Activated CD8-positive, alpha-beta T cell treated with anti-CD3 and anti-CD28 coated beads for 36 hours (primary cell): ENCODE measurements around the gene KCNG1. TPM values are rescaled to one million over a fixed set of nuclear protein-coding genes. Genes with fewer than 3 reads are reported as not detected.

ENCODE experiments used
- ATAC-seq: fragments of 200-7000 bp; cut with Tn5 transposase; one replicate; pipeline ENCODE4 v1.10.0; 2021; ENCODE audit warnings: mild to moderate bottlenecking, moderate library complexity
- CTCF ChIA-PET: fragments of 350-600 bp; sonication (Branson Sonifier 250); formaldehyde crosslinking; loops from one replicate; lab custom pipeline; 2021; ENCODE audit warnings: antibody characterized with exemption; lab: Charles Lee
- POLR2A ChIA-PET: fragments of 350-600 bp; sonication (Branson Sonifier 250); formaldehyde crosslinking; loops from one replicate; lab custom pipeline; 2021; ENCODE audit warnings: antibody characterized with exemption; lab: Charles Lee
- DNase-seq: peaks from one replicate; pipeline ENCODE4 v3.0.0-alpha.2; 2020
- H3K27ac Mint-ChIP-seq: one replicate; pipeline ENCODE4 v1.8.0; 2021; ENCODE audit warnings: mild to moderate bottlenecking, mixed read lengths
- H3K27me3 Mint-ChIP-seq: one replicate; pipeline ENCODE4 v1.8.0; 2021; ENCODE audit warnings: mixed read lengths
- H3K36me3 Mint-ChIP-seq: one replicate; pipeline ENCODE4 v1.8.0; 2021; ENCODE audit warnings: low read depth, mixed read lengths
- H3K4me1 Mint-ChIP-seq: one replicate; pipeline ENCODE4 v1.8.0; 2021; ENCODE audit warnings: low read depth, mixed read lengths
- H3K4me3 Mint-ChIP-seq: one replicate; pipeline ENCODE4 v1.8.0; 2021; ENCODE audit warnings: mild to moderate bottlenecking, moderate library complexity, mixed read lengths
- H3K9me3 Mint-ChIP-seq: one replicate; pipeline ENCODE4 v1.8.0; 2021; ENCODE audit warnings: mixed read lengths
- intact Hi-C: fragments of 100-400 bp; cut with micrococcal nuclease; formaldehyde crosslinking; loops from one replicate; pipeline ENCODE4 v1.10.0; 2022
- total RNA-seq, 2 experiments: library from RNA; stranded (reverse); gene quantifications; one replicate each; pipeline ENCODE4 v1.2.3, GENCODE V29; 2021
- TF ChIP-seq, protein P1 (sequence below): fragments of 200-600 bp; IDR thresholded peaks from one replicate; pipeline ENCODE4 v1.8.0; 2022; ENCODE audit warnings: antibody characterized with exemption, mild to moderate bottlenecking

Gene KCNG1
- total RNA-seq, 2 experiments from 2014 or later, result 1.8 TPM

GRCh38 chr20:50959543-50960126 is 63.3 kb downstream of the KCNG1 start:
- TF ChIP-seq, protein P1, sequence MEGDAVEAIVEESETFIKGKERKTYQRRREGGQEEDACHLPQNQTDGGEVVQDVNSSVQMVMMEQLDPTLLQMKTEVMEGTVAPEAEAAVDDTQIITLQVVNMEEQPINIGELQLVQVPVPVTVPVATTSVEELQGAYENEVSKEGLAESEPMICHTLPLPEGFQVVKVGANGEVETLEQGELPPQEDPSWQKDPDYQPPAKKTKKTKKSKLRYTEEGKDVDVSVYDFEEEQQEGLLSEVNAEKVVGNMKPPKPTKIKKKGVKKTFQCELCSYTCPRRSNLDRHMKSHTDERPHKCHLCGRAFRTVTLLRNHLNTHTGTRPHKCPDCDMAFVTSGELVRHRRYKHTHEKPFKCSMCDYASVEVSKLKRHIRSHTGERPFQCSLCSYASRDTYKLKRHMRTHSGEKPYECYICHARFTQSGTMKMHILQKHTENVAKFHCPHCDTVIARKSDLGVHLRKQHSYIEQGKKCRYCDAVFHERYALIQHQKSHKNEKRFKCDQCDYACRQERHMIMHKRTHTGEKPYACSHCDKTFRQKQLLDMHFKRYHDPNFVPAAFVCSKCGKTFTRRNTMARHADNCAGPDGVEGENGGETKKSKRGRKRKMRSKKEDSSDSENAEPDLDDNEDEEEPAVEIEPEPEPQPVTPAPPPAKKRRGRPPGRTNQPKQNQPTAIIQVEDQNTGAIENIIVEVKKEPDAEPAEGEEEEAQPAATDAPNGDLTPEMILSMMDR, result no peak
- peaks cover 28% of the 10 kb centered on the region for H3K36me3 Mint-ChIP-seq
- H3K27ac Mint-ChIP-seq, result peak overlapping the region; percentile 100
- POLR2A ChIA-PET, result interaction anchor here (1.7 to 3.4 kb wide), 3 partner anchors 9 to 28 kb away, joined by 5 to 85 read pairs (median 7); partner anchors contain the start of gene ADNP
- H3K4me1 Mint-ChIP-seq, result peaks cover 41% of the 10 kb centered on the region
- H3K4me3 Mint-ChIP-seq, result peak overlapping the region; percentile 96
- CTCF ChIA-PET, result interaction anchor here (2.1 to 3.5 kb wide), 4 partner anchors 14 to 165 kb away, joined by 7 to 23 read pairs (median 12); partner anchors contain the start of gene BCAS4
- ATAC-seq (no peak), DNase-seq (no peak)
- H3K27me3 Mint-ChIP-seq, result no peaks in the 10 kb centered on the region
- no peaks in the 10 kb centered on the region for H3K9me3 Mint-ChIP-seq
- intact Hi-C loops, result no loop called here

DNA sequence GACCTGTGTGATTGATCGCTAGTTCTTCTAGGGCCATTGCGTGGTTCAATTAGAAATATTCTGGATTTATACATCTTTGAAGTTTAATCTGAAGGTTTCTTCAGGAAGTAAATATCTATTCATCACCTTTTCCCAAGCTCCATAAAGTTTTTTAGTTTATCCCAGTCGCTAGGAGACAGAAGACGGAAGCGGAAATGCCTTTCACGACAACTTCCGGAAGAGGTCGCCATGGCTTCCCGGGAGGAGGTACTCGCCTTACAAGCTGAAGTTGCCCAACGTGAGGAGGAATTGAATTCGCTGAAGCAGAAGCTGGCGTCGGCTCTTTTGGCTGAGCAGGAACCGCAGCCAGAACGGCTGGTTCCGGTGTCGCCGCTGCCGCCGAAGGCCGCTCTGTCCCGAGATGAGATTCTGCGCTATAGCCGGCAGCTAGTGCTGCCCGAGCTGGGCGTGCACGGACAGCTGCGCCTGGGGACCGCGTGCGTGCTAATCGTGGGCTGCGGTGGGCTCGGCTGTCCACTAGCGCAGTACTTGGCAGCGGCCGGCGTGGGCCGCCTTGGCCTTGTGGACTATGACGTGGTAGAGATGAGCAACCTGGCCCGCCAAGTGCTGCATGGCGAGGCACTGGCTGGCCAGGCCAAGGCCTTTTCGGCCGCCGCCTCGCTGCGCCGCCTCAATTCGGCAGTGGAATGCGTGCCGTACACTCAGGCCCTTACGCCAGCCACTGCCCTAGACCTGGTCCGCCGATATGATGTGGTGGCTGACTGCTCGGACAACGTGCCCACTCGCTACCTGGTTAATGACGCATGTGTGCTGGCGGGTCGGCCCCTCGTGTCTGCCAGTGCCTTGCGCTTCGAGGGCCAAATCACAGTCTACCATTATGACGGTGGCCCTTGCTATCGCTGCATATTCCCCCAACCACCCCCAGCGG is 64.0 kb downstream of the KCNG1 start, which contains the start of gene MOCS3:
Gene MOCS3, plus strand, starts transcription at position 204 of the 928 bp plus-strand sequence. Its CDS starts 25 bp downstream, at position 229.
- intact Hi-C loops, result no loop called here
- Mint-ChIP-seq H3K27me3 (no peaks in the 10 kb centered on the region), H3K36me3 (peaks cover 28% of the 10 kb centered on the region), H3K27ac (peak within 1 kb of the TSS; percentile 100), H3K4me1 (peaks cover 48% of the 10 kb centered on the region), H3K4me3 (peak within 1 kb of the TSS; percentile 96), H3K9me3 (no peaks in the 10 kb centered on the region)
- CTCF ChIA-PET, result interaction anchor here (0.6 to 3.5 kb wide), 13 partner anchors 13 to 170 kb away, joined by 3 to 23 read pairs (median 7); partner anchors contain the start of genes ADNP and BCAS4
- ATAC-seq (peak; percentile 84), DNase-seq (peak; percentile 85)
- POLR2A ChIA-PET, result interaction anchor here (0.6 to 3.4 kb wide), 20 partner anchors 10 to 642 kb away, joined by 3 to 85 read pairs (median 4); partner anchors contain the start of genes ADNP, BCAS4 and PARD6B
- TF ChIP-seq, protein P1, result no peak

GRCh38 chr20:50957798-50958614 is 64.9 kb downstream of the KCNG1 start, which contains the start of gene DPM1:
Gene DPM1 (minus strand): TSS chr20:50958532. CDS start chr20:50958523, 9 bp downstream.
- H3K4me1 Mint-ChIP-seq, result peaks cover 56% of the 10 kb centered on the region
- peak; percentile 91 for DNase-seq
- H3K9me3 Mint-ChIP-seq, result no peaks in the 10 kb centered on the region
- no peaks in the 10 kb centered on the region for H3K27me3 Mint-ChIP-seq
- H3K36me3 Mint-ChIP-seq, result peaks cover 36% of the 10 kb centered on the region
- TF ChIP-seq, protein P1, result no peak
- CTCF ChIA-PET, result interaction anchor here (0.6 to 3.5 kb wide), 13 partner anchors 13 to 170 kb away, joined by 3 to 23 read pairs (median 7); partner anchors contain the start of genes ADNP and BCAS4
- POLR2A ChIA-PET, result interaction anchor here (0.6 to 3.4 kb wide), 25 partner anchors 8 to 641 kb away, joined by 3 to 85 read pairs (median 4); partner anchors contain the start of genes ADNP, BCAS4 and PARD6B
- intact Hi-C loops, result no loop called here
- H3K27ac Mint-ChIP-seq, result peak within 1 kb of the TSS; percentile 100
- peak; percentile 81 for ATAC-seq
- peak within 1 kb of the TSS; percentile 96 for H3K4me3 Mint-ChIP-seq

- intact Hi-C loops, result no loop called here
- TF ChIP-seq, protein P1, result no peak
- POLR2A ChIA-PET, result interaction anchor here (0.7 to 3.4 kb wide), 9 partner anchors 10 to 226 kb away, joined by 3 to 85 read pairs (median 6); partner anchors contain the start of genes ADNP, BCAS4 and PARD6B
- peak overlapping the region; percentile 96 for H3K4me3 Mint-ChIP-seq
- DNase-seq (no peak), ATAC-seq (no peak)
- CTCF ChIA-PET, result interaction anchor here (0.7 to 3.5 kb wide), 9 partner anchors 12 to 166 kb away, joined by 3 to 22 read pairs (median 8); partner anchors contain the start of gene ADNP
- no peaks in the 10 kb centered on the region for H3K27me3 Mint-ChIP-seq
- H3K9me3 Mint-ChIP-seq, result no peaks in the 10 kb centered on the region
- H3K36me3 Mint-ChIP-seq, result peaks cover 36% of the 10 kb centered on the region
- H3K27ac Mint-ChIP-seq, result peak overlapping the region; percentile 100
- H3K4me1 Mint-ChIP-seq, result peaks cover 55% of the 10 kb centered on the region
Observed at GRCh38 chr20:50957276-50957675, 65.6 kb downstream of the KCNG1 start.
